Lower leg skin (tissue), 3 donors: ENCODE measurements around the gene RNF145.

Experiments used
- CTCF ChIP-seq, 3 donors: fragments of 450-650 bp; IDR thresholded peaks; one replicate each; pipeline ENCODE4 v1.5.1; 2016; ENCODE audit warnings: antibody characterized with exemption in 3 of 3, mild to moderate bottlenecking in 3 of 3, moderate library complexity in 2 of 3
- POLR2A ChIP-seq, 2 donors: fragments of 450-650 bp; IDR thresholded peaks; one replicate each; pipeline ENCODE4 v1.6.1; 2016 to 2017; ENCODE audit warnings: antibody characterized with exemption in 2 of 2, mild to moderate bottlenecking in 1 of 2, moderate library complexity in 1 of 2

DNA sequence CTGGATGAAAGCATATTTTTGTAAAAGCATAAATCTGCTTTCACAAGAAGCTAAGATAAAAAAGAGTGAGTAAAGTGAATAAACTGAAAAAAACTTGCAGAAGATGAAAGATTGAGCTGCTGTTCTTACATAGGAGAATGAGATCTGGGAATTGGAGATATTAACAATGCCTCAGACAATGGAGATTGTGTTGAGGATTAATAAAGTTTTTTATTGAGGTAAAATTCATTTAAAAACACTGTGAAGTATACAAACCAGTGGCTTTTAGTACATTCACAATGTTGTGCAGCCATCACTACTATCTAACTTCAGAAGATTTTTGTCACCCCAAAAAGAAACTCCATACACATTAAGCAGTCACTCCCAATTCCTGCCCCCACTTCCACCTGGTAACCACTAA lies 34.0 kb upstream of the RNF145 start:
- TF ChIP-seq CTCF (IDR thresholded peaks at IDR 0.05) = no peak
- TF ChIP-seq POLR2A (IDR thresholded peaks at IDR 0.05) = no peak
